HG03571 (cell line): ENCODE measurements around the gene MAP2K7.
"Not testable (repeated sequence)": the region's sequence is repeated elsewhere in the genome, so short reads cannot be mapped to it uniquely, and the experiment has no call there.

Source experiments
- ATAC-seq: cut with Tn5 transposase; IDR thresholded peaks from one replicate; pipeline ENCODE4 v1.9.1; 2021; ENCODE audit not compliant: unreplicated experiment

The MAP2K7 gene

GRCh38 chr19:7903244-7904073 is at the start of gene MAP2K7:
Gene MAP2K7 (plus strand): TSS chr19:7903877. CDS start chr19:7903945, 68 bp downstream.
- peak; percentile 74 for ATAC-seq

- ATAC-seq, result no peak
Observed at GRCh38 chr19:7855426-7856108, 48.1 kb upstream of the MAP2K7 start.

- no peak for ATAC-seq
Observed at GRCh38 chr19:7856109-7856591, 47.5 kb upstream of the MAP2K7 start.

- no peak for ATAC-seq
Observed at GRCh38 chr19:7856679-7857663, 46.7 kb upstream of the MAP2K7 start.

GRCh38 chr19:7857727-7858108 is 46.0 kb upstream of the MAP2K7 start:
- no peak for ATAC-seq

GRCh38 chr19:7858109-7858770 is 45.4 kb upstream of the MAP2K7 start:
- ATAC-seq, result no peak

GRCh38 chr19:7859087-7859486 is 44.6 kb upstream of the MAP2K7 start:
- ATAC-seq, result not testable (repeated sequence)

GRCh38 chr19:7859831-7860713 is 43.6 kb upstream of the MAP2K7 start:
- ATAC-seq, result no peak

GRCh38 chr19:7860714-7861618 is 42.7 kb upstream of the MAP2K7 start:
- ATAC-seq, result no peak

GRCh38 chr19:7861619-7862412 is 41.9 kb upstream of the MAP2K7 start:
- ATAC-seq, result no peak

- no peak for ATAC-seq
Observed at GRCh38 chr19:7862413-7862951, 41.2 kb upstream of the MAP2K7 start.

GRCh38 chr19:7863157-7863970 is 40.3 kb upstream of the MAP2K7 start:
- ATAC-seq, result no peak

- no peak for ATAC-seq
Observed at GRCh38 chr19:7863971-7864689, 39.5 kb upstream of the MAP2K7 start.

- no peak for ATAC-seq
Observed at GRCh38 chr19:7864690-7865074, 39.0 kb upstream of the MAP2K7 start.

GRCh38 chr19:7865262-7865911 is 38.3 kb upstream of the MAP2K7 start:
- ATAC-seq, result no peak
